Measurements from ENCODE around the gene VBP1. TPM values are rescaled to one million over a fixed set of nuclear protein-coding genes. Genes with fewer than 3 reads are reported as not detected.

Gene VBP1
- total and polyA plus RNA-seq, 12 donors: 21.4 to 85.0 (median 70.6) TPM

Other genes with a start within 250 kb of the VBP1 start
- gene F8, start 193.7 kb upstream of the VBP1 start, total RNA-seq: 10 to 100 TPM; 21.6 to 92.4 (median 36.4) TPM
- 10 to 100 TPM; 40.6 to 80.4 TPM for gene F8, start 193.7 kb upstream of the VBP1 start, polyA plus RNA-seq
- gene FUNDC2, start 189.6 kb upstream of the VBP1 start, total RNA-seq: 100 to 1,000 TPM; 249 to 428 (median 312) TPM
- 100 to 1,000 TPM; 234 to 530 TPM for gene FUNDC2, start 189.6 kb upstream of the VBP1 start, polyA plus RNA-seq
- 10 to 100 TPM; 16.6 to 25.8 (median 21.6) TPM for gene CMC4, start 145.3 kb upstream of the VBP1 start, total RNA-seq
- 10 to 100 TPM; 30.6 to 33.5 TPM for gene CMC4, start 145.3 kb upstream of the VBP1 start, polyA plus RNA-seq
- 10 to 100 TPM; 32.3 to 53.5 (median 48.8) TPM for gene MTCP1, start 145.3 kb upstream of the VBP1 start, total RNA-seq
- 100 to 1,000 TPM in 1 of 2 donors, 10 to 100 TPM in 1; 21.2 to 384 TPM for gene MTCP1, start 145.3 kb upstream of the VBP1 start, polyA plus RNA-seq
- gene BRCC3, start 145.0 kb upstream of the VBP1 start, total RNA-seq: 10 to 100 TPM; 13.9 to 20.3 (median 16.6) TPM
- 1 to 10 TPM; 4.9 to 8.4 TPM for gene BRCC3, start 145.0 kb upstream of the VBP1 start, polyA plus RNA-seq
- under 1 TPM in 7 of 10 donors, not detected in 3; 0.07 to 0.25 (median 0.17) TPM for gene RAB39B, start 48.0 kb downstream of the VBP1 start, total RNA-seq
- gene RAB39B, start 48.0 kb downstream of the VBP1 start, polyA plus RNA-seq: under 1 TPM; 0.22 TPM
- gene CLIC2, start 118.2 kb downstream of the VBP1 start, total RNA-seq: 10 to 100 TPM in 4 of 10 donors, 1 to 10 TPM in 6; 4.3 to 24.2 (median 9.0) TPM
- gene CLIC2, start 118.2 kb downstream of the VBP1 start, polyA plus RNA-seq: 1 to 10 TPM; 6.4 to 9.4 TPM
- not detected for gene F8A2, start 165.6 kb downstream of the VBP1 start, total RNA-seq
- not detected for gene F8A2, start 165.6 kb downstream of the VBP1 start, polyA plus RNA-seq
- gene F8A3, start 242.2 kb downstream of the VBP1 start, total RNA-seq: 10 to 100 TPM in 5 of 10 donors, 1 to 10 TPM in 3, not detected in 2; 5.3 to 18.0 (median 11.2) TPM
- gene F8A3, start 242.2 kb downstream of the VBP1 start, polyA plus RNA-seq: 1 to 10 TPM in 1 of 2 donors, not detected in 1; 3.8 TPM

Measured in heart right ventricle (tissue), 12 donors.